ENCODE measurements around the gene UST.
"Not testable (repeated sequence)": the region's sequence is repeated elsewhere in the genome, so short reads cannot be mapped to it uniquely, and the experiment has no call there.

The UST gene

DNA sequence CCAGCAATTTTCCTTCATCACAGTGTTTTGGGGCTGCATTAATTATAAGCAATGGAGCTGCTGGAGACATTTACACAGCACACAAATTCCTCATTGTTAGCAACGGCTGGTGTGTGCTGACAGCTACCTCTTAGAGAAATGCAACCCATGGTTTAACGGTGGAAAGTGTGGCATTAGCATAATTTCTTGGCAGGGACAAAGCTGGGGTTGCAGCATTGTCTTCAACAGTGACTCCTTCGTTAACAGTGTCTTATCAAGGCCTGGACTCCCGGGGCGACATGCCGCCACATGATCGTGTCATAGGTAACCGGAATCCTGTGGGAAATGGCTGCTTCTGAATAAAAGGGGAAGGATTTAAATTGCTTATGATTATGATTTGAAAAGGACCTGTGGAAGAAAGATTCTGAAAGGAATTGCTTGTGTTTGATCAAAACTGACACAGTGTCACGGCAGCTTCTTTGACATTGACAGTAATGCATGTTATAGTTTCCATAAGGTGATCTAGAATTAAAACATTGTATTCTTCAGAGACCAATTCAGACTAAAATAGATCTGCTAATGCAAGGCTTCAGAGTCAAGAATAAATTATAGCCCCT, 128.0 kb downstream of the UST start:
- H3K27me3 ChIP-seq (ENCODE audit: control insufficient read depth, insufficient read depth, low read length) = no peaks in the 10 kb centered on the region
- no peak for TF ChIP-seq CTCF (IDR thresholded peaks at IDR 0.05)
- no peaks in the 10 kb centered on the region for H3K4me1 ChIP-seq
- H3K4me2 ChIP-seq (ENCODE audit: low read length) = no peak overlapping the region
- no peaks in the 10 kb centered on the region for H3K36me3 ChIP-seq (ENCODE audit: control insufficient read depth, insufficient read depth, low read length)
- peak overlapping the region; percentile 3 for H2AFZ ChIP-seq
- H3K27ac ChIP-seq = no peak overlapping the region
- H3K9ac ChIP-seq = no peak overlapping the region
- peaks cover 5% of the 10 kb centered on the region for H3K79me2 ChIP-seq
- H3K9me3 ChIP-seq (ENCODE audit: control insufficient read depth, low read length) = no peaks in the 10 kb centered on the region
- no peak overlapping the region for H3K4me3 ChIP-seq (ENCODE audit: low read depth, low read length)

DNA sequence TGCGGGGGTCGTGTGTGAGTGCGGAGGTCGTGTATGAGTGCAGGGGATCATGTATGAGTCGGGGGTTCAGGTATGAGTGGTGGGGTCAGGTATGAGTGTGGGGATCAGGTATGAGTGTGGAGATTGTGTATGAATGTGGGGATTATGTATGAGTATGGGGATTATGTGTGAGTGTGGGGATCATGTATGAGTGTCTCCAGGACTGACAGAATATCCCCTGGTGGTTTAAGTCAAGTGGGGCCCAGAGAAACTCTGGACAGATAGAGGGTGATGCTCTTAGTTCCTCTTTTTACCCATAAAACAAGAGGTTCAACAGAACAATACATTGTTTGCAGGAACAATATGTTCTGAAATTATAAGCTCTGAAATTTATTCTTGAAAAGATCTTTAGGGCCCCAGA, 131.9 kb downstream of the UST start:
- H3K36me3 ChIP-seq (ENCODE audit: control insufficient read depth, insufficient read depth, low read length) = no peaks in the 10 kb centered on the region
- no peaks in the 10 kb centered on the region for H3K27me3 ChIP-seq (ENCODE audit: control insufficient read depth, insufficient read depth, low read length)
- no peak overlapping the region for H3K4me2 ChIP-seq (ENCODE audit: low read length)
- peaks cover 3% of the 10 kb centered on the region for H3K4me1 ChIP-seq
- no peaks in the 10 kb centered on the region for H3K9me3 ChIP-seq (ENCODE audit: control insufficient read depth, low read length)
- H3K9ac ChIP-seq = no peak overlapping the region
- no peak overlapping the region for H3K27ac ChIP-seq
- no peaks in the 10 kb centered on the region for H3K79me2 ChIP-seq
- no peak overlapping the region for H3K4me3 ChIP-seq (ENCODE audit: low read depth, low read length)
- no peak for TF ChIP-seq CTCF (IDR thresholded peaks at IDR 0.05)
- H2AFZ ChIP-seq = no peak overlapping the region

DNA sequence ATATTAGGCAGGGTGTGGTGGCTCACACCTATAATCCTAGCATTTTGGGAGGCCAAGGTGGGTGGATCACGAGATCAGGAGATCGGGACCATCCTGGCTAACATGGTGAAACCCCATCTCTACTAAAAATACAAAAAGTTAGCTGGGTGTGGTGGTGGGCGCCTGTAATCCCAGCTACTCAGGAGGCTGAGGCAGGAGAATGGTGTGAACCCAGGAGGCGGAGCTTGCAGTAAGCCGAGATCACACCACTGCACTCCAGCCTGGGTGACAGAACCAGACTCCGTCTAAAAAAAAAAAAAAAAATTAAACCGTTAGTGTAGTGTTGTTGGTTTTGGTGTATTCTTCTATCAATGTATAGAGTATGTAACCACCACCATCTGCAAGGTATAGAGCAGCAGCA, 133.9 kb downstream of the UST start:
- H3K4me3 ChIP-seq (ENCODE audit: low read depth, low read length); H2AFZ ChIP-seq; H3K36me3 ChIP-seq (ENCODE audit: control insufficient read depth, insufficient read depth, low read length); H3K79me2 ChIP-seq; H3K9me3 ChIP-seq (ENCODE audit: control insufficient read depth, low read length); H3K4me1 ChIP-seq; H3K27ac ChIP-seq; H3K4me2 ChIP-seq (ENCODE audit: low read length); H3K9ac ChIP-seq; H3K27me3 ChIP-seq (ENCODE audit: control insufficient read depth, insufficient read depth, low read length): not testable (repeated sequence)

- H3K4me3 ChIP-seq (ENCODE audit: low read depth, low read length) = no peak overlapping the region
- H3K4me2 ChIP-seq (ENCODE audit: low read length) = no peak overlapping the region
- no peaks in the 10 kb centered on the region for H3K9me3 ChIP-seq (ENCODE audit: control insufficient read depth, low read length)
- H2AFZ ChIP-seq = no peak overlapping the region
- no peaks in the 10 kb centered on the region for H3K27me3 ChIP-seq (ENCODE audit: control insufficient read depth, insufficient read depth, low read length)
- TF ChIP-seq CTCF (IDR thresholded peaks at IDR 0.05) = no peak
- peaks cover 3% of the 10 kb centered on the region for H3K4me1 ChIP-seq
- no peaks in the 10 kb centered on the region for H3K36me3 ChIP-seq (ENCODE audit: control insufficient read depth, insufficient read depth, low read length)
- no peak overlapping the region for H3K27ac ChIP-seq
- no peak overlapping the region for H3K9ac ChIP-seq
- no peaks in the 10 kb centered on the region for H3K79me2 ChIP-seq
Measured at GRCh38 chr6:148881593-148882311, 134.9 kb downstream of the UST start.

GRCh38 chr6:148883270-148883669, 136.4 kb downstream of the UST start:
- H3K9me3 ChIP-seq (ENCODE audit: control insufficient read depth, low read length) = no peaks in the 10 kb centered on the region
- no peak for TF ChIP-seq CTCF (IDR thresholded peaks at IDR 0.05)
- no peak overlapping the region for H3K9ac ChIP-seq
- H3K4me3 ChIP-seq (ENCODE audit: low read depth, low read length) = no peak overlapping the region
- peaks cover 3% of the 10 kb centered on the region for H3K4me1 ChIP-seq
- H3K79me2 ChIP-seq = no peaks in the 10 kb centered on the region
- H3K27ac ChIP-seq = no peak overlapping the region
- H2AFZ ChIP-seq = no peak overlapping the region
- no peaks in the 10 kb centered on the region for H3K27me3 ChIP-seq (ENCODE audit: control insufficient read depth, insufficient read depth, low read length)
- no peaks in the 10 kb centered on the region for H3K36me3 ChIP-seq (ENCODE audit: control insufficient read depth, insufficient read depth, low read length)
- H3K4me2 ChIP-seq (ENCODE audit: low read length) = no peak overlapping the region

Measured in parathyroid adenoma (tissue), 2 donors.